Measurements from ENCODE around the gene TMEM42.

Gene TMEM42

DNA sequence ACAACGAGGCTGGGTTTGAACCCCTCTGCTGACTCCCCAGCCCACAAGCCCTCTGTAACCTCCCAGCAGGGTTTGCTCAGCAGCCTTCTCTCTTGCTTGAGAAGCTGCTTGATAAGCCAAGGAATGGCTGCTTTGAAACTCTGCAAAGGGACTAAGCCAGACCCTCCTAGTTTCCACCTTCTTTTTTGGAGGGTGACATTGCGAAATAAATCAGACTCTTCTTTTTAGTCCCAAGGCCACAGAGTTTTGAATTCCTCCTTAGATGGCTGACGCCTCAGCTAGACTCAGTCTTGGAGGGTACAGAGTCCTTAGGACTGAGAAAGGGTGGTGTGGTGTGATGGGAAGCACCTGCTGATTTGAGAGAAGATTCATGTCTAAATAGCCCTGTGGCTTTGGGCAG, 13.9 kb downstream of the TMEM42 start:
- FAIRE-seq = no peak

DNA sequence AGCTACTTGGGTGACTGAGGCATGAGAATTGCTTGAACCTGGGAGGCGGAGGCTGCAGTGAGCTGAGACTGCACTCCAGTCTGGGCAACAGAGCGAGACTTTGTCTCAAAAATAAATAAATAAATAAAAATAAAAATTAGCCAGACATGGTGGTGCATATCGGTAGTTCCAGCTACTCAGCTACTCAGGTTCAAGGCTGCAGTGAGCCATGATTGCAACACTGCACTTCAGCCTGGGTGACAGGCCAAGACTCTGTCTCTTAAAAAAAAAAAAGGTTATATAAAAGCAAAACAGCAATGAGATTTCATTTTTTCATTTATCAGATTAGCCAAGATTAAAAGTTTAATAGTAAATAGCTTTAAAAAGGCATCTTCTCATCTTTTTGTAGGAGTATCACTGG, 15.6 kb downstream of the TMEM42 start:
- FAIRE-seq = no peak

DNA sequence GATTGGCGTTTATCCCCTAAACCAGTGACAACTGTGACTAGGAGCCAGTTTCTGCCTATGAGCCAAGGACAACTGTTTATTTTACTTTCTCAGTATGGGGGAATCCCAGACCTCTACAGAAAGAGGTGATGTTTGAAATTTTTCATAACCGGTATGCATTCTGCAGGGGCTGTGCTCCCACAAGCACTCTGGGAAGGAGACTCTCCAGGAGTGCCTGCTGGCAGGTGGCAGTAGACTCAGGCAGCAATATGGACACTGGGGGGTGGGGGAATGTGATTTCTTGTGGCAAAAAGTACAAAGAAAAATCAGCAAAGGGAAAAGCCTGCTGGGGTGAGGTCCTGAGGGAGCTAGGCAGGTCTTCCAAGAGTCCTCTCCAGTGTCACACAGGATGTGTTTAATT, 18.6 kb downstream of the TMEM42 start:
- FAIRE-seq = no peak

DNA sequence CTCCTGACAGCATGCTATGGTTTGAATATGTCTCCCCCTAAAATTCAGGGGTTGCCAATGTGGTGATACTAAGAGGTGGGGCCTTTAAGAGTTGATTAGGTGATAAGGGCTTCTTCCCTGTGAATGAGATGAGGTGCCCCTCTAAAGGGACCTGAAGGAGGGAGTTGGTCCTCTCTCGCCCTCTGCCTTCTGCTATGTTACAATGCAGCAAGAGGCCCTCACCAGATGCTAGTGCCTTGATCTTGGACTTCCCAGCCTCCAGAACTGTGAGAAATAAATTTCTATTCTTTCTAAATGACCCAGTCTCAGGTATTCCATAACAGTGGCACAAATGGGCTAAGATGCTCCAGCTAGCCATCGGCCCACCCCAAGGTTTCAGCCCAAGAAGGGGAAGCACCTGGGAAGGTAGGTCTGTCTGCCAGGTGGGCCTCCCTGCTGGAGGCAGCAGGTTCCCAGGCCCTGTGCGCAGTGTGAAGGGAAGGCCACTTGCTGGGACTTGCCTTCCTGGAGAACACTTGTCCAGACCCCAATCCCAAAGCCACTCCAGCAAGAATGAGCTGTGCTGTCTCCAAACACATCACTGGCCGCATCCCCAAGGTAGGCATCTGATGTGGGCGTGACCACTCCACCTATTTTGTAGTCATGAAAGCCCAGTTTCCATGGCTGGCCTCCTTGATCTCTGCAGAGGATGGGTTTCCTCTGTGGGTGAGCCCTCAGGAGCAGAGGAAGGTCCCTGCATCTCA, 21.7 kb downstream of the TMEM42 start:
- FAIRE-seq = no peak

DNA sequence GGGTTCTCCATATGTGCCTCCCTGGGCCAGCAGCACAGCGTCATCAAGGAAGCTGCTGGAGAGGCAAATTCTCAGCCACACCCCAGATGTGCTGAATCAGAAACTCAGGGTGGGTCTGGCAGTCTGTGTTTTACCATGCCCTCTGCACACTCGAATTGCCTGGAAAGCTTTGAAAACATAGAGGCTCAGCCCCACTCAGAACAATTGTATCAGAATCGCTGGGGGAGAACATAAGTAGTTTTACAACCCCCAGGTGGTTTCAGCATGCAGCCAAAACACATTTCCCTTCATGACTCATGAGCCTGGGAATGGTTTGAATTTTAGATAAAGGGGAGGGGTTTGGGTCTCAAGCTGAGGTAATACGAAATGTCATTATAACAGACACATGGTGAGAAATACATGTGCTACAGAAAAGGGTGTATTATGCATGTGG, 22.3 kb downstream of the TMEM42 start:
- no peak for FAIRE-seq

DNA sequence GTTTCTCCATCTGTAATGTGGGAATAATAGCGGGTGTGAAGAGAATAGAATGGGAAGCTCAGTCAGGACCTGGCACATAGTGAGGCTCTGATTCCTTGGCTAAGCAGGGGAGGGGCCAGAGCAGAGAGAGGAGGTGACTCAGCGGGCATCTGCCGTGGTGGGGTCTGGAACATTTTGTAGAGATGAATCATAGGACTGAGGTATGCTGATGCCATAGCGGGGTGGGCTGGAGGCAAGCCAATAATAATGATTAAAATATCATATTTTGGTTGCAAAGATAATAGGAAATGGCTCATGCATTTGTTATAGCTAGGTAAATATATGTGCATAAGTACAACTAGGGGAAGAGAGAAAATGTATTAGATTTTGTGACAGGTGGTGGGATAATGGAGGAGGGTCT, 23.9 kb downstream of the TMEM42 start:
- no peak for FAIRE-seq

DNA sequence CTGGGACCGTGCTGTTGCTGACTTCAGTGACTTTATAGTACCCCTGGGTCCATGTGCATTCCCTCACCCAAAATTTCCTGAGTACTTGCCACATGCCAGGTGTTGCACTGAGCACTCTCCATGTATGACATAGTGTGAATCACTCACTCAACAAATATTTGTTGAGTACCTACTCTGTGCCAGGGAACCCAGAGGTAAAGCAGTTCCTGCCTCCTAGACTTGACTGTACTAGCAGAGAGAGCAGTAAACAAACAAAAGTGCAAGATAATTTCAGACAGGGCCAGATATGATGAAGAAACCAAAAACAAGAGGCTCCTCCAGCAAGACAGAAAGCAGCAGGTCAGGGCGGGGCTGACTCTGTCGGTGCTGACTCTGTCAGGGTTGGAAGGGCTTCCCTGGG, 24.8 kb downstream of the TMEM42 start:
- FAIRE-seq = no peak

DNA sequence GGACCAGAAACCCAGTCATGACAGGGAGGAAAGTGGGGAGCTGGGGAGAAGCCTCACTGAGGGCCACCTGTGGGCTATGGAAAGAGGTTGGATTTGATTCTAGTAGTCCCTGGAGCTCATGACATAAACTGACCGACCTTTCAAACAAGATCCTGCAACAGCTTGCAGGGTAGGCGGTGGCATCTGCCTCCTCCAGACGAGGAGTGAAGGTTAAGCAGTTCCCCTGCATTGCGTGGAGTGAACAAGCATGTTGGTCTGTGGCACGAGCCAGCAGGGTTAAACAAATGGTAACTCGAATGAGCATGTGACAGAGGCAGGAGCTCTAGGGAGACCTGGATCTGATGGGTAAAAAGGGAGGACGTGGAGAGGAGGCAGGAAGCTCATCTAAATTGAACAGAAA, 25.4 kb downstream of the TMEM42 start:
- FAIRE-seq = no peak

DNA sequence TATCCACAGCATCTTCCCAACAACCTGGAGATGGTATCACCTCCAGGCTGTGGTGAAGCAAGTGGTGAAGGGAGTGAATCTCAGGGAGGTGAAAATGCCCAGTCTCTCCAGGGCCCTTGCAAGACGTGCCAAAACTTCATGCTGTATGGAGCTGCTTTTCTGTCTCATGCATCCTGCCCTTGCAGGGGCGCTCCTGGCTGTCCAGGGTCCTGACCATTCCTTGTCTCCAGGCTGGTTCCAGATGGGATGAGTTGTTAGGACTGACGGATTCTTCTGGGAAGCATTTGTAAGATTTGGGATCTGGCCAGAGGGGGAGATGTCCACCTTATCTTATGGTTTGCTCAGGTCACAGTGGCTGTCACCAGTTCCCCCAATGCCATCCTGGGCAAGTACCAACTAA, 28.5 kb downstream of the TMEM42 start:
- FAIRE-seq = no peak

DNA sequence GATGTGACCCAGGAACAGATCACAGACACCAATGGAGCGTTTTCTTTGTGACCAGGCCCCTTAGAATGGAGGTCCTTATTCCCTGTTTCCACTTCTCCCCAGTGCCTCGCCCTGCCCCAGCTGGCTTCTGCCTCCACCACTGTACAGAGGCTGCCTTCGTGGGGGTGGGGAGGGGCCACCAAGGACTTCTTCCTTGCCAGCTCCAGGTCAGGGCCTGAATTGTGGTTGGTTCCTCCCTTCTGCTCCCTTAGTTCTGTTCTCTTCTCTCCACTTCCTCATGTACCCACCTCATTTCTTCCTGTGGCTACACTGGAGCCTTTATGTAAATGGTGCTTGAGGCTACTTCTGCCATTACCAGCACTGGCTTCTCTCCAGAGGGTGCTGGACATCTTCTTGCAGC, 29.1 kb downstream of the TMEM42 start:
- FAIRE-seq = no peak

DNA sequence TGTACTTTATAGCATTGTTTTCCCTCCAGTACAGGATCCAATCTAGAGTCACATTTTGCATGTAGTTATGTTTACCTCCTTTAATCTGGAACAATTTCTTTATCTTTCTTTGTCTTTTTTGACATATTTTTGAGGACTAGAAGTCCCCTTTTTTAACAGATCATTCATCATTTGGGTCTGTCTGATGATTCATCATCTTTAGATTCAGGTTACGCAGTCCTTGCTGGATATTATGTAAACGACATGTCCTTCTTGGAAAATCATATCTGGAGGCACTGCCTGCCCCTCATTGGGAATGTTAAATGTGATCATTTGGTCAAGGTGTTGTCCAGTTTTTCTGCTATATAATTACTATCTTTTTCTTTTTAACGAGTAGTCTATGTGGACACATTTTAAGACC, 31.0 kb downstream of the TMEM42 start:
- no peak for FAIRE-seq

DNA sequence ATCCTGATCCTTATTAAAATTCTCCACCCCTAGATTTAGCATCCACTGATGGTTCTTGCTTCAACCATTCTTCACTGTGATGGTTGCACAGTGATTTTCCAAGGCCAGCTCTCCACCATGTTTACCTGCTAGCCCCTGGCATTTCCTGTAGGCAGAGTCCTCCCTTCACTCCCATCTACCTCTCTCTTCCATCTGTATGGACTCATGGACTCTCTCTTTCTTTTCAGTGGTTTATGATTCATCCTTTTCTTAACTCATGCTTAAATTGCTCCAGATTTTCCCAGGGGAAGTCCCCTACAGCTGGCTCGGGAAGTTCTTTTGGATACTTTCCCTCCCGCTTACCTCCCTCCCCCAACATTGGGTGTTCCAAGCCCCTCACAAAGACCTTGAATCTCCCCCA, 31.4 kb downstream of the TMEM42 start:
- no peak for FAIRE-seq

DNA sequence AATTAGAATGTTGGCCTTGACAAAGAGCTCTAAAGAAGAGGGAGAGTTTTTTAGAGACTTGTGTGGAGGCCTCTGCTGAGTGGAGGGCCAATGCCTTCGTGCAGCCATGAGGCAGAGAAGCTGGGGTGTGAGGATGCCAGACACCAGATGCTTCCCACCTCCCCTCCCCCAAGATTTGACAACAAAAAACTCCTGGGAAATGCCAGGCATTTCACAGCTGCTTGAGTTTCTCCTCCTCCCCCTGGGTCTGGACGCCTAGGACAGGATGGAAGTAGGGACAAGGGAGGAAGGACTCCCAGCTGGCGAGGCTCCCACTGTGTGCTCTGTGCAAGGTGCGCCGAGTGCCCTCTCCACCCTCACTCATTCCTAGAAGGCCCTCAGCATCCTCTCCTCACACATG, 32.8 kb downstream of the TMEM42 start:
- no peak for FAIRE-seq

DNA sequence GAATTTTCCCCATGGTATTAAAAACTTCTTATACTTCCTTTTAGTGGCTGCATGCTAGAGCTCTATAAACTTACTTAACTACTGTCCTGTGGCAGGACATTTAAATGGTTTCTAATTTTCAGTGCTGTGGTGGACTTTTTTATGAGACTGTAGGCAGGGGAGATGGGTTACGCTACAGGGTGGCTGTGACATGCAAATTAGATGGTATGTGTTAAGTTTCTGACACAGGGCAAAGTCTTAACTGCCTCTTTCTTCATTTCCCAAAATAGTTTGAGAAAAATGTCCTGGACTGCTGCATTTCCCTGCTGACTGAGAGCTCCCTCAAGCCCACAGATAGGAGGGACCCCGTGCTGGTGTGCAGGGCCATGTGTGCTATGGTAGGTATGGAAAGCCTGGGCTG, 34.7 kb downstream of the TMEM42 start:
- no peak for FAIRE-seq

DNA sequence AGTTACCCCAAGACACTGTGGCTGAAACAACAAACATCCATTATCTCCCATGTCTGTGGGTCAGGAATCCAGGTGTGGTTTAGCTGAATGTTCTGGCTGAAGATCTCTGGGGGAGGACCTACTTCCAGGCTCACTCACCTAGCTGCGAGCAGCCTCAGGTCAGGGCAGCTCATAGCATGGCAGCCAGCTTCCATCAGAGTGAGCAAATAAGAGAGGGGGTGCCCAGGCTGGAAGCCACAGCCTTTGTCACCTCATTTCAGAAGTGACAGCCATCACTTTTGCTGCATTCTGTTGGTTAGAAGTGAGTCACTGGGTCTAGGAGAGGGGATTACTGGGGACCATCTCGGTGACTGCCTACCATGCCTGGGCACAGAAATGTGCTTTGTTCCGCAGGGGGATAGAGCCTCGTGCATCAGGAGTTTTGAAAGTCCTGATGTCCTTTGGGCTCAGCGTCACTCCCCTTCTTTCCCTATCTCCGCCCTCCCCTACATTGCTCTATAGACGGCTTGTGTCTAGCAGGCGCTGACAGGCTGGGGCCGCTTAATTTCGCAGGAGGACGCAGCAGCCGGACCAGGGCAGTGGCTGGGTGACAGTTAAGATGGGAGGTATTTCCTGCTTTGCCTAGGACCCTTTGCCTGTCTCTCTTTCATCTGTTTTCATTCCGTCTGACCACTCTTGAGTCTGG, 38.1 kb downstream of the TMEM42 start:
- FAIRE-seq = no peak

DNA sequence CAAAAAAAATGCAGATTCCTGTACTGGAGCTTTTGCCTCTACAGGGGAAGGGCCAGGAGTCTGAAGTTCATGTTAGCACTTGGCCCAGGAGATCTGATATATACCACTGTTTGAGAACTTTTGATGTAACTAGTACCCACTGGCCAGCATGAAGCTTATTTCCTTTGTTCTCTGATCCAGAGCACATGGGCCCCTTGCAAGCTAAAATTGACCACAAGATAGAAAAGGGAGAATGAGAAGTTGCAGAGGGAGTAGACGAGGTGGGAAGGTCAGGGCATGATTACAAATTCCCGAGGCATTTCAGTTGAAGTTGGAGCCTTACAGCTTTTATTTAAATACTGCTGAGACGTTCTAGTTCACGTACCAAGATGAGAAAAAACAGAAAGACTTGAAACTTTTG, 40.9 kb downstream of the TMEM42 start:
- no peak for FAIRE-seq

DNA sequence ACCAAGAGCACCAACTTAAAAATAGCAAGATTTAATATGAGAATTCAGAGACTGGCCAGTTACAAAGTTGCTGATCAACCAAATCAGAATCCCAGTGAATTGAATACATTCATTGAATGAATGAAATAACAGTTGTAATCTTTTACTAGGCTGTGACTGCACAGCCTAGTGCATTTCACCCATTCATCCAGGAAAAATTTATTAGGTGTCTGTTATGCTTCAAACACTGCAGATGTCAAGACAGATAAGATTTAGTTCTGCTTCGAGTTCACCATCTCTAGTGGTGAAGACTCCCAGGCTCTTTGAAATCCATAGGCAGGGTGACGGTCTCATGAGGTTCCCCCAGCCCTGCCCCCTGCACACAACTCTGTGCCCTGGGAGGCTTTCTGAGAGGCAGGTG, 41.6 kb downstream of the TMEM42 start:
- FAIRE-seq = no peak

DNA sequence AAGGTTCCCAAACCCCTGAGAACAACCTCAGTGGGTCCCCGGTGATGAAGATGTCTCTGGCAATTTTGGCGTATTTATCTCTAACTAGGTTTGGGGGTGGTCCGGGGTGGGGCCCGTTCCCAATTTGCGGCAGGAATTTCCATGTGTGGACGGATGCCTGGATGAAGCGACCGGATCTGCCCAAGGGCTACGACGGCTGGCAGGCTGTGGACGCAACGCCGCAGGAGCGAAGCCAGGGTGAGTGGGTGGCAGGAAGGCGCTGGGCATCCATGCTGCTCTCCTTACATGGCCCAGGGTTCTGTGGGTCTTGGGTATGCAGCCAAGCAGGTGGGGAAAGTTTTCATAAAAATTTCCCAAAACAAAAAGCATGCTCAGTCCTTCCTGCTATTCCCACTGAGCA, 42.0 kb downstream of the TMEM42 start:
- no peak for FAIRE-seq

DNA sequence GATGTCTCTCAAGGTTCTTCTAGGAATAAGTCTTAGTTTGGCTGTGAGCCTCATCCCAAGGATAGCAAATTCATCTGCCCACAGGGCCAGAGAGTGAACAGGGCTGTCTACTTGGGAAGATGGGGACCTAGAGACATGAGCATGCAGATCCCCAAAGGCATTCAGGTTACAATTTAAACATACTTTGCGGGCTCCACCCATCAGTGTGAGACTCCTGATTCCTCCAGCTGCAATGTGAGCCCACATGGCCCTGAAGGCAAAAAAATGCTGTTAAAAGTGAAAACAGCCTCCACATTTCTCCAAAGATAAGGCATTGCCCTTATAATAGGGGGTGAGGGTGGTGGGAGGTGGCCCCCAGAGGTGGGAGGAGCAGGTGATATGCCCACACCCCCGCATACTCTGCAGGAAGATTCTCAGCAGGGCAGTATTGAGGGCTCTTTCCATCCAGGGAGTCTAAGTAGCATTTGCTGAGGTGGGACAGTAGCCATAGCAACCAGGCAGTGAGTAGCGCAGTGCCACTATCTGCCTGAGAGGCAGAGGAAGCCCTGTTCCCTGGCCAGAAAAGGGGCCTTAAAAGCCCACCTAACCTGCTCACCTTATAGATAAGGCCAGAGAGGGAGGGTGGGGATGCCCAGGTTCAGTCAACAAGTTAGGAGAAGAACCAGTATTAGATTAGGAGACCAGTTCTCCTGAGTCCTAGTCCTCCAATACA, 43.9 kb downstream of the TMEM42 start:
- no peak for FAIRE-seq

DNA sequence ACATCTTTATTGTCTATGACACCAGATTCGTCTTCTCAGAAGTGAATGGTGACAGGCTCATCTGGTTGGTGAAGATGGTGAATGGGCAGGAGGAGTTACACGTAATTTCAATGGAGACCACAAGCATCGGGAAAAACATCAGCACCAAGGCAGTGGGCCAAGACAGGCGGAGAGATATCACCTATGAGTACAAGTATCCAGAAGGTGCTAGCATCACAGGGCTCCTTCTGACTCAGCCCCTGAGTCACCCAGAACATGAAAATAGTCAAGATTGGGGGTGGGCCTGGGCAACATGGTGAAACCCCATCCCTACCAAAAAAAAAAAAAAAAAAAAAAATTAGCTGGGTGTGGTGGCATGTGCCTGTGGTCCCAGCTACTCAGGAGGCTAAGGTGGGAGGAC, 45.3 kb downstream of the TMEM42 start:
- no peak for FAIRE-seq

DNA sequence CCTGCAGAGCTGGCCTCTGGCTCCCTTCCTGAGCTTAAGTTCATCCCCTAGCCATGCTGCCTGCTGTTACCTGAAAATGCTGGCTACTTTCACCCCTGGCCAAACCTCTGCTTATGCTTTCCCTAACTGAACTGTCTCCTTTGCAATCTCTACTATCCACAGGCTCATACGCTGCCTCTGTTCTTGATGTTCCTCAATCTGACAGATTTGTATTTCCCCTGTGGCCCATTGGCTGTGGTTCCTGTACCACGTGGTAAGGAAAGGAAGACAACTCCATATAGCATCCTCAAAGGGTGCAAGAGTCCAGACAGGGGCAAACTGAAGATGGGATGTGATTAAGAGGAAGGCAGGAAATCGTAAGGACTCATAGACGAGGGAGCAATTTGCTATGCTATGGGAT, 45.9 kb downstream of the TMEM42 start:
- no peak for FAIRE-seq

DNA sequence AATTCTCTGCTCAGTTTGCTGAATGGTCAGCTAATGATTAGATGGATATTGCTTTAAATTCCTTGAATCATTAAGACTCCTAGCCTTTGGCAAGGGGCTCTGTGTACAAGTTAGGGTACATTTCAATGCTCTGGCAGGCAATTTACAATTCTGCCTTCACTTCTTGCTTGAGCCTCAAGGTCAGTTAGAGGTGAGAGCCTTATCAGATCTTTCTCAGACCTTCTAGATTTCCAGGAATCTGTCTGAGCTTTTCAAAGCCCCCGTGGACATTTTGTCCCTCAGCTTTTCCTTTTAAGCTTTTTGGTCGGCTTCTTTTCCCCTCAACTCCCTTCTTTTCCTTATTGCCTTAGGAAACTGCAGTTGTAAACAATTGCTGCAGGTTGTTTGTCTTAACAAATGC, 47.4 kb downstream of the TMEM42 start:
- FAIRE-seq = no peak

DNA sequence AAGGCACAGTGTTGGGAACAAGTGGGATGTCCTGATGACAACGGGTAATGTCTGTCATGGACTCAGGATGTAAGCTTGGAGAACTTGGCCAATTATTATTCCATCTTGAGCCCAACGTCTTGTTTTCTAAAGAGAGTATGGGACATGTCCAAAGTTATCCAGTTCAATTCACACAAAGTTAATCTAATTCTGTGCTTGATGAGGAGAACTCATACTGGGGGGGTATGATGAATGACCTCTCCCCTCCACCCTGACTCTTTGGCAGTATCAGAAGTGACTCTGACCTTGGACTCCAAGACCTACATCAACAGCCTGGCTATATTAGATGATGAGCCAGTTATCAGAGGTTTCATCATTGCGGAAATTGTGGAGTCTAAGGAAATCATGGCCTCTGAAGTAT, 49.0 kb downstream of the TMEM42 start:
- no peak for FAIRE-seq

DNA sequence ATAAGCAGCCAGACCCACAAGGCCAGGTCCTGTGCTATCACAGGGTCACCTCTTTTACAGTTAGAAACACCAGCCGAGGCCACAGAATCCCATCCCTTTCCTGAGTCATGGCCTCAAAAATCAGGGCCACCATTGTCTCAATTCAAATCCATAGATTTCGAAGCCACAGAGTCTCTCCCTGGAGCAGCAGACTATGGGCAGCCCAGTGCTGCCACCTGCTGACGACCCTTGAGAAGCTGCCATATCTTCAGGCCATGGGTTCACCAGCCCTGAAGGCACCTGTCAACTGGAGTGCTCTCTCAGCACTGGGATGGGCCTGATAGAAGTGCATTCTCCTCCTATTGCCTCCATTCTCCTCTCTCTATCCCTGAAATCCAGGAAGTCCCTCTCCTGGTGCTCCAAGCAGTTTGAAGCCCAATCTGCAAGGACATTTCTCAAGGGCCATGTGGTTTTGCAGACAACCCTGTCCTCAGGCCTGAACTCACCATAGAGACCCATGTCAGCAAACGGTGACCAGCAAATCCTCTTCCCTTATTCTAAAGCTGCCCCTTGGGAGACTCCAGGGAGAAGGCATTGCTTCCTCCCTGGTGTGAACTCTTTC, 52.3 kb downstream of the TMEM42 start:
- FAIRE-seq = no peak

All from G401.6 (cell line).